Muscle layer of colon (tissue), 2 donors: Measurements from ENCODE around the gene SAMD14.

ENCODE experiments used
- H3K27ac ChIP-seq: one replicate; pipeline ENCODE4 v1.7.0; 2013; ENCODE audit warnings: low read depth, mild to moderate bottlenecking, low read length, moderate library complexity
- H3K27me3 ChIP-seq, 2 donors: one replicate each; pipeline ENCODE4 v1.7.0; 2013; ENCODE audit warnings: low read length in 2 of 2, mild to moderate bottlenecking in 2 of 2; ENCODE audit not compliant: insufficient read depth in 2 of 2, control insufficient read depth in 1 of 2
- H3K36me3 ChIP-seq: one replicate; pipeline ENCODE4 v1.7.0; 2013; ENCODE audit warnings: mild to moderate bottlenecking, low read length; ENCODE audit not compliant: insufficient read depth
- H3K4me1 ChIP-seq: one replicate; pipeline ENCODE4 v1.7.0; 2013; ENCODE audit warnings: mild to moderate bottlenecking, low read length; ENCODE audit not compliant: insufficient read depth
- H3K4me3 ChIP-seq, 2 donors: one replicate each; pipeline ENCODE4 v1.7.0; 2013; ENCODE audit warnings: low read length in 2 of 2, low read depth in 1 of 2, mild to moderate bottlenecking in 1 of 2, moderate library complexity in 1 of 2
- H3K9ac ChIP-seq: one replicate; pipeline ENCODE4 v1.7.0; 2013; ENCODE audit warnings: low read length
- H3K9me3 ChIP-seq: one replicate; pipeline ENCODE4 v1.7.0; 2013; ENCODE audit warnings: mild to moderate bottlenecking, low read length
- donor health status: abdominal sarcoma.
- donor health status: Adenocarcinoma of cecum.

Gene SAMD14

DNA sequence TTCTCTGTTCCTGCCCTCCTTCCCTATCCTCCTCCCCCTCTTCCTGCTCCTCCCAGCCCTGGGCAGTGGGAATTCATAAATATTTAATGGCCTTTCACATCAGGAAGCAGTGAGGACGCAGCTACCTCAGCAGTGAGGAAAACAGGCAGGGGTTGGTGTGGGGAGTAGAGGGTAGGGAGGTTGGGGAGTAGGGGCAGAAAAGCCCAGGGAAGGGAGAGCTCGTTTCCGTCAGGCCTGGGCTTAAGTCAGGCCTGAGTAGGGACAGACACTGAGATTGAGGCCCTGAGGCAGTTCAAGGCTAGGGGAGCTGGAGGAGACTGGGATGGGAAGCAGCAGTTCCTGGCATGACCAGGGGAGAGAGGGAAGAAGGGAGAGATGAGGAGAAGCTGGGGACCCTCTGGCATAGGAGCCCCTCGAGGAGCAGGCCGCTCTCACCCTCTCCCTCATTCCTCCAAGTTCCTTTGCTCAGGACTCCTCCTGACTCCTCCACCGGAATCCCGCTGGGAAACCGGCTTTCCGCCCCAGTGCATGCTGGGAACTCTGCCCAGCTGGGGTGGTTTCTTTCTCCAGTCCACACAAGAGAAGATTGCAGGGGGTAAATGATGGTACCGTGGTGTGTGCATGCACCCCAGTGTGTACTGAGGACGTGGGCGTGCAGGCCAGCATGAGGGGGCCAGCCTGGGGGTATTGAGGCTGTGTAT, 6.2 kb downstream of the SAMD14 start:
- H3K27ac ChIP-seq, result no peak overlapping the region
- no peaks in the 10 kb centered on the region for H3K4me1 ChIP-seq
- H3K27me3 ChIP-seq, result peaks cover 0 to 5% of the 10 kb centered on the region in 2 donors
- no peak overlapping the region for H3K9ac ChIP-seq
- H3K4me3 ChIP-seq, result no peak overlapping the region
- no peaks in the 10 kb centered on the region for H3K9me3 ChIP-seq
- no peaks in the 10 kb centered on the region for H3K36me3 ChIP-seq

DNA sequence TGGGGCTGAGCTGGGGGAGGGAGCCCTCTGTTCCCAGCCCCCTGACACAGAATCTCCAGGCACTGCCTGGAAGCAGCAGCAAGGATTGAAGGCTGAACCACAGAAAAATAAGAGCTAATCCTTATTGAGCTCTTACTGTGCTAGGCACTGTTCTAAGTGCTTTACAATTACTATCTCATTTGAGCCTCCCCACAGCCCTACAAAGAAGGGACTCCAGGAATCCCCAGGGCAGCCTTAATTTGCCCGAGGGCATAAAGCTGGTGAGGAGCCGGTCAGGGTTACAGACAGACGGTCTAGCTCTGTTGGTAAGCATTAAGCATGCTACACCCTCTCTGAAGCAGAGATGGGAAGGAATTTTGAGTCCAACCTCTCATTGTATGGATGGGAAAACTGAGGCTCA, 7.0 kb downstream of the SAMD14 start:
- no peaks in the 10 kb centered on the region for H3K9me3 ChIP-seq
- H3K4me1 ChIP-seq, result no peaks in the 10 kb centered on the region
- H3K36me3 ChIP-seq, result no peaks in the 10 kb centered on the region
- H3K9ac ChIP-seq, result no peak overlapping the region
- no peaks in the 10 kb centered on the region for H3K27me3 ChIP-seq
- no peak overlapping the region for H3K27ac ChIP-seq
- no peak overlapping the region for H3K4me3 ChIP-seq

DNA sequence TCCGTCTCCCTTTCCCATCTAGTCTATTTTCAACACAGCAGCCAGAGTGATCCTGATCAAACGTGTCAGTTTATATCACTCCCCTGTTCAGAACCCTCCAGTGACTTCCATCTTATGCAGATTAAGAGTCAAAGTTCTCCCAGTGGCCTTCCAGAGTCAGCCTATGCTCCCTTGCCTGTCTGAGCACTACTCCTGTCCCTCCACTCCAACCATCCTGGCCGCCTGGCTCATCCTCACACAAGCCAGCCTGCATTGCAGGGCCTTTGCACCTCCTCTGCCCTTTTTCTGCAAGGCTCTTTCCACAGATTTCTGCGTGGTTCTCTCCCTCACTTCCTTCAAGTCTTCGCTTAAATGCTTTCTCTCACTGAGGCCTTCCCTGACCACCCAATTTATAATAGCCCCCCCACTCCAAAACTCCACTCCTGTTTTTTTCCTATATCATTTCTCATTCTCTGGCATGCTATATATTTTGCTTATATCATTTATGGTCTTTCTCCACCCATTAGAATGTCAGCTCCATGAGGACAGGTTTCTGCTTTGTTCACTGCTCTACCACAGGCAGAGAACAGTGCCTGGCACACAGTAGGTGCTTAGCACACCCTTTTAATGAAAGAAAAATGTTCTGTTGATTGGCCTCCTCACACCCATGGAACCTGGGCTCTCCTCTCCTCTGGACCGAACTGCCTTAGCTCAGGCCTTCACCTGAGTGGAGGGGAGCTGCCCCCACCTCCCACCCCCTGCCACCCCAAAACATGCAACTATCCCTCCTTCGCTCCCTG, 9.3 kb downstream of the SAMD14 start:
- H3K27me3 ChIP-seq, result peaks cover 0 to 8% of the 10 kb centered on the region in 2 donors
- no peaks in the 10 kb centered on the region for H3K36me3 ChIP-seq
- no peak overlapping the region for H3K4me3 ChIP-seq
- no peaks in the 10 kb centered on the region for H3K9me3 ChIP-seq
- H3K9ac ChIP-seq, result no peak overlapping the region
- H3K4me1 ChIP-seq, result peaks cover 5% of the 10 kb centered on the region
- H3K27ac ChIP-seq, result no peak overlapping the region

DNA sequence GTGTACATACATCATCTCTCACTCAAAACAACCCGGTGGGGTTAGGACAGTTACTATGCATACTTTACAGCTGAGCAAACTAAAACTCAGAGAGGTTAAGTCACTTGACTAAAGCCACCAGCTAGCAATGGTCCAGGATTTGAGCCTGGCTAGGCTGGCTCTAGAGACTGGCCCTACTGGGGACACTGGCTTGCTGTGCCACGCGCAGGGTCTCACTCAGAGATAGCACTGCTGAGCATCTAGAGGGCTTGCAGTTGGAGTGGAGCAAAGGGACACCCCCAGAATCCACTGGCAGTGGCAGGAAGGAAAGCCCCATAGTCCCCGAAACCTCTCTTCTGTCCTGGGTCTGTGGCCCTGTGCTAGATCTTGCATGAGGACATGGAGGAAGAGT, 11.1 kb downstream of the SAMD14 start:
- Histone ChIP-seq H3K27ac (no peak overlapping the region), H3K9me3 (no peaks in the 10 kb centered on the region), H3K4me3 (no peak overlapping the region), H3K27me3 (peaks cover 0 to 8% of the 10 kb centered on the region in 2 donors), H3K4me1 (peaks cover 5% of the 10 kb centered on the region), H3K9ac (no peak overlapping the region), H3K36me3 (no peaks in the 10 kb centered on the region)

DNA sequence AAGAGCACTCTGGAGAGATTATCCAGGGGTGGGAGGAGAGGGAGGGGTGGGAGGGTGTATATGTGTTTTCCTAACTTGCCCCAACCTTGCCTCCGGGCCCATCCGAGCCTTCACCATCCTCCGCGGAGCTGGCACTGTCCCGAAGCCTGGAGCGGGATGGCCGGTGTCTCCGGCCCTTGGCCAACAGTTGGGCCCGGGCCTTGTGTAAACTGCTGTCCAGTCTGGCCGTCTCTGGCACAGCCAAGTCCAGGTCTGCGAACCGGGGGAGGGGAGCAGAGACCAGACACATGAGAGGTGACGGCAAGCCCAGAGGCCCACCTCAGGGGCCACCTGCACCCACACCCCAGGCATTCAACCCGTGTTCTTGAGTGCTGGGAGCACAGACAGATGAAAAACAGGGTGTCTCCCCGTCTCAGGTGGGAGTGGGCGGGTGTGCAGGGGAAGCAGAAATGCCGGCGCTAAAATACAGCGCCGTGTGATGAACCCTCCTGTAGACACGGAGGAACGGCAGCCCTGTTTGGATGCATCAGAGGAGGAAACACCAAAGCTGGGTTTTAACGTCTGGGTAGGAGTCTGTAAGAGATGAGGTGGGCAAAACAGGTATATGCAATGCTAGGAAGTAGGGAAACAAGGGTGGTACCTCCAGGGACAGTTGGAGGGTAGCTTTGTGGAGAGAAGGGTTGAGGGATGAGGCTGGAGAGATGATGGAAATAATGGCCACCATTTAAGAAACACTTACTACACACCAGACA, 11.7 kb downstream of the SAMD14 start:
- Histone ChIP-seq H3K4me1 (peaks cover 10% of the 10 kb centered on the region), H3K4me3 (no peak overlapping the region), H3K36me3 (no peaks in the 10 kb centered on the region), H3K27ac (no peak overlapping the region), H3K9me3 (no peaks in the 10 kb centered on the region), H3K9ac (no peak overlapping the region), H3K27me3 (peaks cover 0 to 8% of the 10 kb centered on the region in 2 donors)

DNA sequence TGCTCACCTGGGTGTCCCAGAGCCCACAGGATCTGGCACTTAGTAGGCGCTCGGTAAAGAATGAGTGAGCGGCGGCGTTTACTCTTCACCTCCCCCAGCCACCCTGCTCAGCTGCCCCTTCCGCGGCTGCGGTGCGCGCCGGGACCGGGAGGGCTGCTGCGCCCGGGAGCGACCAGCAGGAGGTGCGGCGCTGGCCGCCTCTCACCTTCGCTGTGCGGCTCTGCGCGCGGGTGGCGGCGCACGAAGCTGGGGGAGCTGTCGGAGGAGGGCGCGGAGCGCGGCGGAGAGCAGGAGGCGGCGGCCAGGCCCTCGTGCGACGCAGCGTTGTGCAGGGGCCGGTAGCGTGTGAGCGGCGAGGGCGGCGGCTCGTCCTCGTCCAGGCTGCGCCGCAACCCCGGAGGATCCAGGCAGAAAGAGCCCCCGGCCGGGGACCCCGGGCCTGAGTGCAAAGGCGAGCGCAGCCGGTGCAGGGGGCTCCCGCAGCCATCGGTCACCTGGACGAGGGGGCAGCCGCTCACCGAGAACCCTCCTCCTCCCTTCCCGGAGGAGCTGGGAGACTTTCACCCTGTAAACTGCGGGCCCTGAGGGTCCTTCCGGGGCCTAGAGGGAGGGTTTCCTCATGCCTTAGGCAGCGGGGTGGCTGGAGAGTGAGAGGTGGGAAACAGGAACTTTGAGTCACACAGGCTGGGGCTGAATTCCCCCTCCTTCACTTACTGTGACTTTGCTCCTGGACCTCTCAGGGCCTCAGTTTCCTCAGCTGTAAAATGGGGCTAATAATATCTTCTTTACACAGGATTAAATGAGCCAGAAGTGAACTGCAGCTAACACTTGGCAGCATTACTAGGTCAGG, 12.5 kb downstream of the SAMD14 start:
- no peak overlapping the region for H3K9ac ChIP-seq
- no peak overlapping the region for H3K27ac ChIP-seq
- H3K9me3 ChIP-seq, result no peaks in the 10 kb centered on the region
- peaks cover 18% of the 10 kb centered on the region for H3K4me1 ChIP-seq
- no peaks in the 10 kb centered on the region for H3K36me3 ChIP-seq
- H3K27me3 ChIP-seq, result peaks cover 0 to 8% of the 10 kb centered on the region in 2 donors
- peak overlapping the region in 1 of 2 donors; percentile 36 for H3K4me3 ChIP-seq

DNA sequence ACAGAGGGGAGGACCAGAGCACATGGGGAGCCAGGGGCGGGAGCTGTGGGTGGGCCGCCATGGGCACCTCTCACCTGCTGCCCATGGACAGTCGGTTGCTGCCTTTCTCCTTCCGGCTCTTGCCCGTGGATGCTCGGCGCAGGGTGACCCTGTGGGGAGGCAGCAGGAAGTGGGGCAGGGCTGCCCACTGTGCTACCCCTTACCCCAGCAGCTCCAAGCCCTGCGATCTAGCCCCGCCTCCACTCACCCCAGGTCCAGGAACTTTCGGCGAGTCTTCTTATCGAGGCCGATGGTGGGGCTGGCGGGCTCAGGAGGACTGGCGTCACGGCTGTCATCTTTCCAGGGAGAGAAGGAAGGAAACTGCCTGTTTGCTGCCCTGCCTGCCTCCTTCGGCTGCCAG, 14.2 kb downstream of the SAMD14 start:
- Histone ChIP-seq H3K27ac (no peak overlapping the region), H3K27me3 (peaks cover 0 to 8% of the 10 kb centered on the region in 2 donors), H3K9me3 (no peaks in the 10 kb centered on the region), H3K4me3 (no peak overlapping the region), H3K36me3 (no peaks in the 10 kb centered on the region), H3K9ac (no peak overlapping the region), H3K4me1 (peaks cover 30% of the 10 kb centered on the region)

DNA sequence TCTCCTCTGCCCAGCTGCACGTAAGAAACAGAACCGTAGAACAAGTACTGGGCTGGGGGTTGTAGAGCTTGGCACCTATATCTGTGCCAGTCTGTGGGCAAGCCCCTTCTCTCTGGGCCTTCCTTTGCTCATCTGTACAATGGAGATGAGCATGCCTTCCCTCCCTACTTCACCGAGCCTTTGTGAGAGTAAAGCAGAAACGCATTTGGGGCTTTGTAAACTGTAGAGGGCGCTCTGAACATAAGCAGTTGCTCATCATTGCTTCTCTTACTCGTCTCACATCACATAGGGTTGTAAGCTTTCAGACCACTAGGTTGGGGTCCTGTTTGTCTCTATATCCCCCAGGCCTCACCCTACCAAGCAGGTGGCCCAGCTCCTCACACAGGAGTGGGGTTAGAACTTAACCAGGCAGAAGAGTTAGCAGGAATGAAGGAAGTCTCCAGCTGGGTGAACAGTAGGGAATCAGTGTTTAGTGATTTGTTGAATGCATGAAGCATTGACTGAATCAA, 15.1 kb downstream of the SAMD14 start:
- no peak overlapping the region for H3K9ac ChIP-seq

DNA sequence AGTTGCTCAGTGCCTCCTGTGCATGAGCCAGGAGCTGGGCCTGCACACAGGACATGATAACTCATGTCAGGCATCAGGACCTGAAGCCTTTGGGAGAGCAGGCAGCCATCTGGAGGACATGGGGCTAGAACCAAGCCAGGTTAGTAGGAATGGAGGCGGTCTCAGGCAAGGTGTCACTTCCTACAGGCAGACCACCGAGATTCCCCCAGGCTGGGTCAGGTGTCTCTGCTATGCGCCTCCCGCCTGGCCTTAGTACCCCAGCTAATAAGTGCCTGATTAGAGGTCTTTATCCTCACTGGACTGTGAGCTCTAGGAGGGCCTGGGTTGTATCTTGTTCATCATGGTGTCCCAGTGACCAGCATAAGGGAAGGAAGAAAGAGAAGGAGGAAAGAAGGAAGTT, 15.6 kb downstream of the SAMD14 start:
- Histone ChIP-seq H3K27ac (peak overlapping the region; percentile 14), H3K27me3 (peaks cover 0 to 8% of the 10 kb centered on the region in 2 donors), H3K9me3 (no peaks in the 10 kb centered on the region), H3K4me1 (peaks cover 30% of the 10 kb centered on the region), H3K4me3 (no peak overlapping the region), H3K9ac (no peak overlapping the region), H3K36me3 (peaks cover 9% of the 10 kb centered on the region)

More for the DNA sequence above, 15.1 kb downstream of the SAMD14 start:
- Histone ChIP-seq H3K27me3 (peaks cover 0 to 8% of the 10 kb centered on the region in 2 donors), H3K4me1 (peaks cover 30% of the 10 kb centered on the region), H3K9me3 (no peaks in the 10 kb centered on the region), H3K27ac (no peak overlapping the region), H3K4me3 (no peak overlapping the region), H3K36me3 (peaks cover 4% of the 10 kb centered on the region)

DNA sequence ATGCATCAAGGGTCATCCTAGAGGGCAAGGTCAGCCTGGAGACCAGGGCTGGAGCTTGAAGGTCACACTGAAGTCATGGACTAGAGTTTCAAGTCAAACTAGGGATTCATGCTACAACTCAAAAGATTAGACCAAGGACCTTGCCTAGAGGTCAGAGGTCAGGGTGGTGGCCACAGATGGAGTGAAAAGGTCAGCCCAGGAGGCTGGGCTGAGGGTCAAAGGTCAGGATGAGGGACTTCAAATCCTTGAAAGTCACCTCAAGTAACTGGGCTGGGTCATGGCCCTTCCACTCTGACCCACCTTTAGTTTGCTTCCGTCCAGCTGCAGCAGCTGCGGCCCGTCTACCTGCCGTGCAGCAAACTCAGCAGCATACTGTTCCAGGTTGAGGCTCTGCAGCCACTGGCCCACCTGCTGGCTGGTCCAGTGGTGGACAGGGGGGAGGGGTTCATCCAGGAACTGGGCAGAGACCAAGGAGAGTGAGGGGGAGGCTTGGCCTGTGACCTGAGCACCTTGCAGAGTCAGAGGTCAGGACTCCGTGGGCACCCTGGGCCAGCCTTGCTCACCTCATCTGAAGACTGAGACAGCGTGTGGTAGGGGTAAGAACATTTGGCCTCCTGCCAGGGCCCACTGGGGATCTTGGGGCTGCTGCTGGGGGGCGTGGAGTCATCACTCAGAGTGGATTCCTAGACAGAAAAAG, 16.2 kb downstream of the SAMD14 start:
- Histone ChIP-seq H3K9me3 (no peaks in the 10 kb centered on the region), H3K4me1 (peaks cover 30% of the 10 kb centered on the region), H3K27ac (no peak overlapping the region), H3K9ac (no peak overlapping the region), H3K4me3 (no peak overlapping the region), H3K27me3 (peaks cover 0 to 8% of the 10 kb centered on the region in 2 donors), H3K36me3 (peaks cover 16% of the 10 kb centered on the region)
